GM12878 (cell line): ENCODE measurements around the gene MBNL1.

Experiments used
- HDAC2 ChIP-seq: fragments of 200-600 bp; sonication (generic); IDR thresholded peaks from 2 replicates; pipeline ENCODE4 v1.6.1; 2017
- POLR2A ChIP-seq: IDR thresholded peaks from 2 replicates; pipeline ENCODE4 v1.6.1; 2011; ENCODE audit warnings: low read depth, mild to moderate bottlenecking, low read length
- POLR2AphosphoS5 ChIP-seq: IDR thresholded peaks from 2 replicates; pipeline ENCODE4 v1.6.1; 2011; ENCODE audit warnings: mild to moderate bottlenecking, low read length, inconsistent platforms
- RCOR1 ChIP-seq: conservative IDR thresholded peaks from 2 replicates; pipeline ENCODE4 v1.6.1; 2012; ENCODE audit warnings: low read depth, low read length, improper control_type of control experiment
- SMC3 ChIP-seq: IDR thresholded peaks from 2 replicates; pipeline ENCODE4 v1.6.1; 2011; ENCODE audit warnings: low read length, improper control_type of control experiment, borderline replicate concordance
- TF ChIP-seq, protein P1 (sequence below), 3 experiments: IDR thresholded peaks in 2 of 3; conservative IDR thresholded peaks in 1 of 3; 2 replicates each; pipeline ENCODE4 v1.5.1; 2011; ENCODE audit warnings: low read depth in 3 of 3, low read length in 3 of 3, mild to moderate bottlenecking in 3 of 3, control low read depth in 2 of 3, moderate library complexity in 2 of 3, inconsistent platforms in 1 of 3, mixed read lengths in 1 of 3; ENCODE audit not compliant: control insufficient read depth in 2 of 3, insufficient read depth in 1 of 3; ENCODE audit errors: extremely low read depth in 1 of 3
- TF ChIP-seq, protein P2 (sequence below): fragments of 450-650 bp; IDR thresholded peaks from 2 replicates; pipeline ENCODE4 v1.6.1; 2017; ENCODE audit warnings: mild to moderate bottlenecking, low read depth, inconsistent platforms; ENCODE audit not compliant: poor library complexity, severe bottlenecking

DNA sequence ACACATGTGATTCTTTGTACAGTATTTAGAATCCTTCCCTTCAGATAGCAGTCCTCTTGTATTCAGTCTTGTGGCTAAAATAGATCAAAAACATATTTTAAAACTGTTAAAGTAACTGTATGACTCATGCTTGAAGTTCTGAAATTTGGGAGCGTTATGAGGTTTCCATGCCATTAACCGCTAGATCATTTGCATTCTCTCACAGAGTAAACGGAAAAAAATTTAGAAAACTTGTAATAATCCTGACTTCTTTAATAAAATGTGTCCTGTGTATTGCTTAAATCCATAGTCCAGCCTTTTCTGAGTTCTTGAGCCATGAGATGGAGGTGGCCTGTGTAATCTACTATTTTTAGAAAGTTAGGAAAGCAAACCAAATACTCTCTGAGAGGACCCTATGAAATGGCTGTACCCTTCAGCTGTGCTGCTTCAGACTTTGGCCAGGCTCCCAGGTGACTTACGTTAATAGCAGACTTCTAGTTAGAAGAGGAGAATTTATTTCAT is 33.8 kb downstream of the MBNL1 start:
- TF ChIP-seq RCOR1 (no peak), HDAC2 (no peak), SMC3 (no peak), POLR2A (no peak), POLR2AphosphoS5 (no peak)
- TF ChIP-seq, protein P1, sequence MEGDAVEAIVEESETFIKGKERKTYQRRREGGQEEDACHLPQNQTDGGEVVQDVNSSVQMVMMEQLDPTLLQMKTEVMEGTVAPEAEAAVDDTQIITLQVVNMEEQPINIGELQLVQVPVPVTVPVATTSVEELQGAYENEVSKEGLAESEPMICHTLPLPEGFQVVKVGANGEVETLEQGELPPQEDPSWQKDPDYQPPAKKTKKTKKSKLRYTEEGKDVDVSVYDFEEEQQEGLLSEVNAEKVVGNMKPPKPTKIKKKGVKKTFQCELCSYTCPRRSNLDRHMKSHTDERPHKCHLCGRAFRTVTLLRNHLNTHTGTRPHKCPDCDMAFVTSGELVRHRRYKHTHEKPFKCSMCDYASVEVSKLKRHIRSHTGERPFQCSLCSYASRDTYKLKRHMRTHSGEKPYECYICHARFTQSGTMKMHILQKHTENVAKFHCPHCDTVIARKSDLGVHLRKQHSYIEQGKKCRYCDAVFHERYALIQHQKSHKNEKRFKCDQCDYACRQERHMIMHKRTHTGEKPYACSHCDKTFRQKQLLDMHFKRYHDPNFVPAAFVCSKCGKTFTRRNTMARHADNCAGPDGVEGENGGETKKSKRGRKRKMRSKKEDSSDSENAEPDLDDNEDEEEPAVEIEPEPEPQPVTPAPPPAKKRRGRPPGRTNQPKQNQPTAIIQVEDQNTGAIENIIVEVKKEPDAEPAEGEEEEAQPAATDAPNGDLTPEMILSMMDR (IDR thresholded peaks at IDR 0.05 in 2 of 3, conservative IDR thresholded peaks at IDR 0.05 in 1 of 3; ENCODE audit: control insufficient read depth in 2 of 3, extremely low read depth in 1 of 3, insufficient read depth in 1 of 3, low read depth in 3 of 3, low read length in 3 of 3): no peak
- TF ChIP-seq, protein P2, sequence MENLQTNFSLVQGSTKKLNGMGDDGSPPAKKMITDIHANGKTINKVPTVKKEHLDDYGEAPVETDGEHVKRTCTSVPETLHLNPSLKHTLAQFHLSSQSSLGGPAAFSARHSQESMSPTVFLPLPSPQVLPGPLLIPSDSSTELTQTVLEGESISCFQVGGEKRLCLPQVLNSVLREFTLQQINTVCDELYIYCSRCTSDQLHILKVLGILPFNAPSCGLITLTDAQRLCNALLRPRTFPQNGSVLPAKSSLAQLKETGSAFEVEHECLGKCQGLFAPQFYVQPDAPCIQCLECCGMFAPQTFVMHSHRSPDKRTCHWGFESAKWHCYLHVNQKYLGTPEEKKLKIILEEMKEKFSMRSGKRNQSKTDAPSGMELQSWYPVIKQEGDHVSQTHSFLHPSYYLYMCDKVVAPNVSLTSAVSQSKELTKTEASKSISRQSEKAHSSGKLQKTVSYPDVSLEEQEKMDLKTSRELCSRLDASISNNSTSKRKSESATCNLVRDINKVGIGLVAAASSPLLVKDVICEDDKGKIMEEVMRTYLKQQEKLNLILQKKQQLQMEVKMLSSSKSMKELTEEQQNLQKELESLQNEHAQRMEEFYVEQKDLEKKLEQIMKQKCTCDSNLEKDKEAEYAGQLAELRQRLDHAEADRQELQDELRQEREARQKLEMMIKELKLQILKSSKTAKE: peak; percentile 55
